Measurements from ENCODE around the gene RHPN2.

GRCh38 chr19:33089010-33089409 is 24.3 kb upstream of the RHPN2 start:
- no peak for TF ChIP-seq CTCF (IDR thresholded peaks at IDR 0.05)
- no peak for TF ChIP-seq ZFX (IDR thresholded peaks at IDR 0.05; ENCODE audit: borderline replicate concordance)
